Natural killer cell treated with Interleukin-12 subunit alpha and Interleukin-12 subunit beta and Interleukin-15 and Interleukin-18, amount 100 ng/mL, for 72 hours (primary cell): ENCODE measurements around the gene RAF1. TPM values are rescaled to one million over a fixed set of nuclear protein-coding genes. Genes with fewer than 3 reads are reported as not detected.
"Not testable (repeated sequence)": the region's sequence is repeated elsewhere in the genome, so short reads cannot be mapped to it uniquely, and the experiment has no call there.

Experiments used
- ATAC-seq, 2 donors: fragments of 150-1000 bp; cut with Tn5 transposase in 1 of 2; sonication (Bioruptor Pico), chemical (Tn5 transposase) in 1 of 2; 2 replicates each; pipeline ENCODE4 v1.10.0; 2021
- DNase-seq: peaks from one replicate; pipeline ENCODE4 v3.0.0; 2022; ENCODE audit warnings: low spot score
- H3K27ac Mint-ChIP-seq, 2 donors: 1 replicate in 1 of 2; 2 replicates in 1 of 2; pipeline ENCODE4 v1.8.0; 2022; ENCODE audit warnings: mixed read lengths in 2 of 2, mild to moderate bottlenecking in 1 of 2, moderate library complexity in 1 of 2
- H3K27me3 Mint-ChIP-seq, 2 donors: 1 replicate in 1 of 2; 2 replicates in 1 of 2; pipeline ENCODE4 v1.8.0; 2022; ENCODE audit warnings: mixed read lengths in 2 of 2
- H3K36me3 Mint-ChIP-seq: one replicate; pipeline ENCODE4 v1.8.0; 2022; ENCODE audit warnings: mixed read lengths
- H3K4me1 Mint-ChIP-seq, 2 donors: 1 replicate in 1 of 2; 2 replicates in 1 of 2; pipeline ENCODE4 v1.8.0; 2022; ENCODE audit warnings: low read depth in 2 of 2, mixed read lengths in 2 of 2, mild to moderate bottlenecking in 1 of 2
- H3K4me3 Mint-ChIP-seq: one replicate; pipeline ENCODE4 v1.8.0; 2022; ENCODE audit warnings: mixed read lengths
- H3K9me3 Mint-ChIP-seq: 2 replicates; pipeline ENCODE4 v1.8.0; 2022; ENCODE audit warnings: mixed read lengths
- total RNA-seq, 2 donors: library from RNA; stranded (reverse); gene quantifications; one replicate each; pipeline ENCODE4 v1.2.3, GENCODE V29; 2022

Gene RAF1
- total RNA-seq, 2 donors from 2014 or later, result 122 to 155 TPM

- H3K27ac Mint-ChIP-seq, result no peak overlapping the region
- H3K4me3 Mint-ChIP-seq, result no peak overlapping the region
- ATAC-seq, result no peak
These were observed 20.2 kb downstream of the RAF1 start for GRCh38 chr3:12643724-12644123.

DNA sequence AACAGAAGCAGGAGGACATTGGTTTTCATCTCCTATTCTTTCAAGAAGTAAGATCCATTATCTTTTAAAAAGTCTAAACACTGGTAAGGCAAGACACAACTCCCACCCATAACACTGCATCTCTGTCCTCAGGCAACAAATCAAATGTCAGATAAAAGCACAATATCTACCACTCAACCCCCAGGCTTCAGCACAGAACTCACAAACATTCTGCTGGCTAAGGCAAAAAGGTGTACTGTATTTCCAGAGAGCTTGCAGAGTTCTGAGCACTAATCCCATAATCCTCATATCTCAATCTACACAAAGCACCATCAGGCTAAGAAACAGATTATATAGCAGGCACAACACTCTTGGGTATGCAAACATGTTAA is 20.9 kb downstream of the RAF1 start:
- no peak for ATAC-seq
- Mint-ChIP-seq H3K9me3 (no peaks in the 10 kb centered on the region), H3K27me3 (no peaks in the 10 kb centered on the region), H3K4me3 (no peak overlapping the region), H3K27ac (peak overlapping the region in 1 of 2 donors; percentile 12), H3K36me3 (no peaks in the 10 kb centered on the region), H3K4me1 (peaks cover 25 to 40% of the 10 kb centered on the region in 2 donors)
- DNase-seq, result no peak

More at GRCh38 chr3:12643724-12644123, 20.2 kb downstream of the RAF1 start:
- H3K27me3 Mint-ChIP-seq, result no peaks in the 10 kb centered on the region
- H3K4me1 Mint-ChIP-seq, result peaks cover 29 to 47% of the 10 kb centered on the region in 2 donors
- DNase-seq, result no peak
- H3K36me3 Mint-ChIP-seq, result no peaks in the 10 kb centered on the region
- H3K9me3 Mint-ChIP-seq, result no peaks in the 10 kb centered on the region

DNA sequence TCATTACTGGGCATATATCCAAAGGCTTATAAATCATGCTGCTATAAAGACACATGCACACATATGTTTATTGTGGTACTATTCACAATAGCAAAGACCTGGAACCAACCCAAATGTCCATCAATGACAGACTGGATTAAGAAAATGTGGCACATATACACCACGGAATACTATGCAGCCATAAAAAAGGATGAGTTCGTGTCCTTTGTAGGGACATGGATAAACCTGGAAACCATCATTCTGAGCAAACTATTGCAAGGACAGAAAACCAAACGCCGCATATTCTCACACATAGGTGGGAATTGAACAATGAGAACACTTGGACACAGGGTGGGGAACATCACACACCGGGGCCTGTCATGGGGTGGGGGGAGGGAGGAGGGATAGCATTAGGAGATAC is 23.1 kb downstream of the RAF1 start:
- not testable (repeated sequence) for ATAC-seq
- peak overlapping the region; percentile 13 to 57 for H3K27ac Mint-ChIP-seq

DNA sequence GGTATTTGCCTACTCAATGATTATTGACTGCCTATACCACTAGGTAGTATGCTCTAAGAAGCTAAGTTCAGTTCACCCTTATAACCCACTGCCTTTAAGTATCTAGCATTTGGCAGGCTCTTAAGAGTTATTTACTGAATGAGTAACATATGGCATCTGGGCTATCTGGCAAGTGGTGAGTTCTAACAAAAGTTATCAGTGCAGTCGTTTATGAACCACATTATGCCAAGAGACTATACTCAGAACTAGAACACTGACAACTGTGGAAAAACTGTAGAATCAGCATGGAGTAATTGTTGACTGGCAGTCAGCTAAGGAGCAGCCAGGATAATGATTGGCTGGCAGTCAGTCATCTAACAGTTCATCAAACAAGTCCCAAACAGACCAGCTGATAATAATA is 25.8 kb downstream of the RAF1 start:
- no peak overlapping the region for H3K27ac Mint-ChIP-seq

More for the DNA sequence above, 23.1 kb downstream of the RAF1 start:
- H3K36me3 Mint-ChIP-seq, DNase-seq, H3K27me3 Mint-ChIP-seq, H3K9me3 Mint-ChIP-seq: not testable (repeated sequence)
- Mint-ChIP-seq H3K4me3 (peak overlapping the region; percentile 25), H3K4me1 (peaks cover 24 to 32% of the 10 kb centered on the region in 2 donors)

GRCh38 chr3:12633108-12633507 is 30.8 kb downstream of the RAF1 start:
- Mint-ChIP-seq H3K4me1 (peaks cover 19 to 20% of the 10 kb centered on the region in 2 donors), H3K4me3 (no peak overlapping the region), H3K27me3 (no peaks in the 10 kb centered on the region), H3K36me3 (no peaks in the 10 kb centered on the region), H3K9me3 (no peaks in the 10 kb centered on the region), H3K27ac (no peak overlapping the region)
- DNase-seq (no peak), ATAC-seq (no peak)

More for the DNA sequence above, 25.8 kb downstream of the RAF1 start:
- Mint-ChIP-seq H3K9me3 (no peaks in the 10 kb centered on the region), H3K36me3 (no peaks in the 10 kb centered on the region), H3K4me1 (peaks cover 20 to 26% of the 10 kb centered on the region in 2 donors), H3K27me3 (no peaks in the 10 kb centered on the region), H3K4me3 (no peak overlapping the region)
- DNase-seq (no peak), ATAC-seq (no peak)

DNA sequence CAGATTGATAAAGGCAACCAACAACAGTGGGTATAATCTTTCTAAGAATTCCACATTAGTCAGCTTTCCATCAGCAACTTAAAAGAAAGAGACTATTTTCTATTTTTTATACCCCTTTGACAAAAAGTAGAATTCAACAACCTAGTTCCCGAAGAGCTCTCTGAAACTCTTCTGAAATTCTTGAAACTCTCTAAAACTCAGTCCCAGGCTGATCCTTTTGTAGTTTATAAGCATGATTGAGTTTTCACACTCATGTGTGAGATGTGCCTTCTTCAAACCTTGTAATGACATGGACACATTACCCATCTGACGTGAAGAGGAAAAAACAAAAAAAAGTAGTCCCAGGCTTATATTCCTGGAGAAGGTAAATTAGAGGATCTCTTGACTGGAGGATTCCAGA is 31.4 kb downstream of the RAF1 start:
- H3K4me1 Mint-ChIP-seq, result peaks cover 15 to 22% of the 10 kb centered on the region in 2 donors
- no peaks in the 10 kb centered on the region for H3K27me3 Mint-ChIP-seq
- no peak overlapping the region for H3K4me3 Mint-ChIP-seq
- no peaks in the 10 kb centered on the region for H3K9me3 Mint-ChIP-seq
- DNase-seq (no peak), ATAC-seq (no peak)
- no peaks in the 10 kb centered on the region for H3K36me3 Mint-ChIP-seq
- H3K27ac Mint-ChIP-seq, result no peak overlapping the region

GRCh38 chr3:12630843-12631242 is 33.1 kb downstream of the RAF1 start:
- H3K4me1 Mint-ChIP-seq, result peaks cover 15 to 28% of the 10 kb centered on the region in 2 donors
- H3K27me3 Mint-ChIP-seq, H3K9me3 Mint-ChIP-seq, H3K4me3 Mint-ChIP-seq, DNase-seq, ATAC-seq, H3K36me3 Mint-ChIP-seq, H3K27ac Mint-ChIP-seq: not testable (repeated sequence)

DNA sequence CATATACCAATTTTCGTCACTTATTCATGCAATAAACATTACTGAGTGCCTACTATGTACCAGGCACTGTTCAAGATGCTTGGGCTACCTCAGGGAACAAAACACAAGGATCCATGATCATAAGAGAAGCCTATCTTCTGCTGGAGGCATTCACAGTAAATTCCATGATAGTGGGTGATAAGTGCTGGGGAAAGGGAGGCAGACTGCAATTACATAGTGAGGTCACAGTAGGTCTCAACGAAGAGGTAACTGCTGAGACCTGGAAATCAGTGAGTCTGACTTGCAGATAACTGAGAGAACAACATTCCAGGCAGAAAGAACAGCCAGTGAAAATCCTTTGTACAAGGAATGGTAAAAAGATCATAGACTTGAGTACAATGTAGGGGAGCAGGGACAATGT is 33.6 kb downstream of the RAF1 start:
- Mint-ChIP-seq H3K27ac (peak overlapping the region in 1 of 2 donors; percentile 19), H3K9me3 (no peaks in the 10 kb centered on the region), H3K4me1 (peaks cover 20 to 33% of the 10 kb centered on the region in 2 donors), H3K36me3 (no peaks in the 10 kb centered on the region), H3K4me3 (no peak overlapping the region), H3K27me3 (no peaks in the 10 kb centered on the region)
- DNase-seq (no peak), ATAC-seq (no peak)

GRCh38 chr3:12629560-12629959 is 34.4 kb downstream of the RAF1 start:
- DNase-seq (no peak), ATAC-seq (no peak)
- Mint-ChIP-seq H3K4me3 (no peak overlapping the region), H3K9me3 (no peaks in the 10 kb centered on the region), H3K27me3 (no peaks in the 10 kb centered on the region), H3K36me3 (no peaks in the 10 kb centered on the region), H3K27ac (no peak overlapping the region), H3K4me1 (peaks cover 23 to 35% of the 10 kb centered on the region in 2 donors)

- Mint-ChIP-seq H3K4me1 (peaks cover 28 to 42% of the 10 kb centered on the region in 2 donors), H3K27me3 (no peaks in the 10 kb centered on the region), H3K4me3 (no peak overlapping the region), H3K27ac (no peak overlapping the region), H3K9me3 (no peaks in the 10 kb centered on the region), H3K36me3 (no peaks in the 10 kb centered on the region)
- no peak for DNase-seq
- ATAC-seq, result no peak
These were observed 35.1 kb downstream of the RAF1 start for GRCh38 chr3:12628813-12629212.

DNA sequence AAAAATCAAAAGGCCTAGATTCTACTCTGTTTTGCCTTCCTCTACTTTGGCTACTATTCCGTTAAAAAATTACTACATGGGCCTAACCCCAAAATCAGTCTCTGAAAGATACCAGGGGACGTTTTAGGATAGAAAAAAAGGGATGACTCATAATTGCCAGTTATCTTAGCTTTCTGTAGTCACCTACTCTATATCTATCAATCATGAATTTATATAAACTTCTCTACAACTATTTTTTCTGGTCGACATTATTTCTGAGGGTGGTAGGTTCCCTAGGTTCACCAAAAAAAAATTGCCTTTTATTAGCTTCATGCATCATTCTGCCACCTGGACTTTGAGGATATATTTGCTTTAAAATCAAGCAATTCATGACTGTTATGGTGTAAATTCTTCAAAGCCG is 36.5 kb downstream of the RAF1 start:
- Mint-ChIP-seq H3K27me3 (no peaks in the 10 kb centered on the region), H3K4me1 (peaks cover 30 to 41% of the 10 kb centered on the region in 2 donors), H3K27ac (peak overlapping the region in 1 of 2 donors; percentile 56), H3K9me3 (no peaks in the 10 kb centered on the region), H3K4me3 (no peak overlapping the region), H3K36me3 (no peaks in the 10 kb centered on the region)
- no peak for DNase-seq
- no peak for ATAC-seq

DNA sequence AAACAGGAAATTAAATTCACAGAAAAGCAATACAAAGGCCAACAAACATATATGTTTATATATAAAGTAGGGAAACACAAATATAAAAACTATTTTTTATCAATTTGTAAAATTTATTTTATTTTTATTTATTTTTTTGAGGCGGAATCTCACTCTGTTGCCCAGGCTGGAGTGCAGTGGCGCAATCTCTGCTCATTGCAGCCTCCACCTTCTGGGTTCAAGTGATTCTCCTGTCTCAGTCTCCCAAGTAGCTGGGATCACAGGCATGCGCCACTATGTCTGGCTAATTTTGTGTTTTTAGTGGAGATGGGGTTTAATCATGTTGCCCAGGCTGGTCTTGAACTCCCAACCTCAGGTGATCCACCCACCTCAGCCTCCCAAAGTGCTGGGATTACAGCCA is 39.0 kb downstream of the RAF1 start:
- H3K4me3 Mint-ChIP-seq, result peak overlapping the region; percentile 56
- H3K27me3 Mint-ChIP-seq, DNase-seq, ATAC-seq, H3K9me3 Mint-ChIP-seq, H3K36me3 Mint-ChIP-seq: not testable (repeated sequence)
- H3K4me1 Mint-ChIP-seq, result peaks cover 30 to 52% of the 10 kb centered on the region in 2 donors
- H3K27ac Mint-ChIP-seq, result peak overlapping the region in 1 of 2 donors; percentile 80

DNA sequence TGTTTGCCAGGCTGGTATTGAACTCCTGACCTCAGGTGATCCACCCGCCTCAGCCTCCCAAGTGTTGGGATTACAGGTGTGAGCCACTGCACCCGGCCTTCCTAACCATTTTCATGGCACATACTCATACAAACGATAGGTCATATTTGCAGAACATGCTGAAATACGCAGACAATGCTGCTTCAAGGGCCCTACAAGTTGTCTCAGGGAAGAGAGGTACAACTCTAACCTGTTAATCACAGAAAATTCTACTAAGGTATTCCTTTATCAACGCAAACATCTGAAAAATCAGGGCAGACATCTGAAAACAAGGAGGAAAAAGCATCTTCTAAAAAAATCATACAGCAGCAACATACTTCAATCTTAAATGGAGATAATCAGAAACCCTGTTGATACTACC is 39.9 kb downstream of the RAF1 start:
- Mint-ChIP-seq H3K27me3 (no peaks in the 10 kb centered on the region), H3K9me3 (no peaks in the 10 kb centered on the region), H3K36me3 (no peaks in the 10 kb centered on the region), H3K27ac (peak overlapping the region in 1 of 2 donors; percentile 47), H3K4me1 (peaks cover 27 to 46% of the 10 kb centered on the region in 2 donors), H3K4me3 (no peak overlapping the region)
- DNase-seq (no peak), ATAC-seq (no peak)

DNA sequence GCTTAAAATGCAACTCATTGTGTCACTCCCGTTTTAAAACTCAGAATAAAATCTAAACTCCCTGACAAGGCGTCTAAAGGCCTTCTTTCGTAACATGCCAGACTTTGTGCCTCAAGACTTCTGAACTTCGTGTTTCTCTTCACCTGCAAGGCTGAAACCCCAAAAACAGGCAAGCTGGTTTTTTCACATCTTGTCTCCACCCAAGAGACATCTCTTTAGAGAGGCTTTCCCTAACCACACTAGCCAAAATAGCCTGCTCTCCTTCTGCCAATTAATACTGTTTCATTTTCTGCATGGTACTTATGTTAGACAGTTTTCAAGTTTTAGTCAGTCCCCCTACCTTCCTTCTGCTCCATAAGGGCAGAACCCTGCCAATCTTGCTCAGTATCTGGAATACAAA is 41.6 kb downstream of the RAF1 start:
- H3K9me3 Mint-ChIP-seq, result no peaks in the 10 kb centered on the region
- ATAC-seq (no peak), DNase-seq (no peak)
- peaks cover 6% of the 10 kb centered on the region for H3K36me3 Mint-ChIP-seq
- no peak overlapping the region for H3K4me3 Mint-ChIP-seq
- H3K27me3 Mint-ChIP-seq, result no peaks in the 10 kb centered on the region
- peaks cover 30 to 42% of the 10 kb centered on the region in 2 donors for H3K4me1 Mint-ChIP-seq
- H3K27ac Mint-ChIP-seq, result peak overlapping the region in 1 of 2 donors; percentile 38

- Mint-ChIP-seq H3K4me3 (no peak overlapping the region), H3K27me3 (no peaks in the 10 kb centered on the region), H3K36me3 (peaks cover 13% of the 10 kb centered on the region), H3K27ac (no peak overlapping the region), H3K4me1 (peaks cover 33 to 43% of the 10 kb centered on the region in 2 donors), H3K9me3 (no peaks in the 10 kb centered on the region)
- ATAC-seq (no peak), DNase-seq (no peak)
These were observed 43.2 kb downstream of the RAF1 start for GRCh38 chr3:12620729-12621128.
